Endothelial cell (in vitro differentiated cells): ENCODE measurements around the gene ZNF513. TPM values are rescaled to one million over a fixed set of nuclear protein-coding genes. Genes with fewer than 3 reads are reported as not detected.
A peak's percentile ranks its signal among the peaks of the same experiment; 100 is the strongest.
"Not testable (repeated sequence)": the region's sequence is repeated elsewhere in the genome, so short reads cannot be mapped to it uniquely, and the experiment has no call there.

Source experiments
- DNase-seq: peaks from one replicate; pipeline ENCODE4 v3.0.0; 2021; ENCODE audit warnings: low spot score
- H3K27ac Mint-ChIP-seq: one replicate; pipeline ENCODE4 v1.8.0; 2021; ENCODE audit warnings: mixed read lengths, inconsistent platforms; ENCODE audit not compliant: unreplicated experiment
- H3K27me3 Mint-ChIP-seq: one replicate; pipeline ENCODE4 v1.8.0; 2021; ENCODE audit warnings: mild to moderate bottlenecking, moderate library complexity, mixed read lengths, inconsistent platforms; ENCODE audit not compliant: unreplicated experiment
- H3K36me3 Mint-ChIP-seq: one replicate; pipeline ENCODE4 v1.8.0; 2021; ENCODE audit warnings: mild to moderate bottlenecking, low read depth, mixed read lengths, inconsistent platforms; ENCODE audit not compliant: unreplicated experiment
- H3K4me1 Mint-ChIP-seq: one replicate; pipeline ENCODE4 v1.8.0; 2021; ENCODE audit warnings: mild to moderate bottlenecking, mixed read lengths, inconsistent platforms; ENCODE audit not compliant: unreplicated experiment
- H3K4me3 Mint-ChIP-seq: one replicate; pipeline ENCODE4 v1.8.0; 2021; ENCODE audit warnings: mild to moderate bottlenecking, mixed read lengths, inconsistent platforms; ENCODE audit not compliant: unreplicated experiment
- H3K9me3 Mint-ChIP-seq: one replicate; pipeline ENCODE4 v1.8.0; 2021; ENCODE audit warnings: mixed read lengths, inconsistent platforms; ENCODE audit not compliant: unreplicated experiment
- total RNA-seq: library from RNA; stranded (reverse); fragmentation: NEBNext Ultra II Directional; extraction: Animal tissue kit (Norgen Biotek cat#: 25700); gene quantifications from one replicate; pipeline ENCODE4 v1.2.1, GENCODE V29; 2021; ENCODE audit not compliant: unreplicated experiment
- TF ChIP-seq, protein P1 (sequence below): fragments of 200-600 bp; sonication (generic); IDR thresholded peaks from one replicate; pipeline ENCODE4 v1.5.0; 2021; ENCODE audit warnings: antibody characterized with exemption; ENCODE audit not compliant: unreplicated experiment

The ZNF513 gene
- total RNA-seq, 1 donor from 2014 or later: 20.8 TPM

DNA sequence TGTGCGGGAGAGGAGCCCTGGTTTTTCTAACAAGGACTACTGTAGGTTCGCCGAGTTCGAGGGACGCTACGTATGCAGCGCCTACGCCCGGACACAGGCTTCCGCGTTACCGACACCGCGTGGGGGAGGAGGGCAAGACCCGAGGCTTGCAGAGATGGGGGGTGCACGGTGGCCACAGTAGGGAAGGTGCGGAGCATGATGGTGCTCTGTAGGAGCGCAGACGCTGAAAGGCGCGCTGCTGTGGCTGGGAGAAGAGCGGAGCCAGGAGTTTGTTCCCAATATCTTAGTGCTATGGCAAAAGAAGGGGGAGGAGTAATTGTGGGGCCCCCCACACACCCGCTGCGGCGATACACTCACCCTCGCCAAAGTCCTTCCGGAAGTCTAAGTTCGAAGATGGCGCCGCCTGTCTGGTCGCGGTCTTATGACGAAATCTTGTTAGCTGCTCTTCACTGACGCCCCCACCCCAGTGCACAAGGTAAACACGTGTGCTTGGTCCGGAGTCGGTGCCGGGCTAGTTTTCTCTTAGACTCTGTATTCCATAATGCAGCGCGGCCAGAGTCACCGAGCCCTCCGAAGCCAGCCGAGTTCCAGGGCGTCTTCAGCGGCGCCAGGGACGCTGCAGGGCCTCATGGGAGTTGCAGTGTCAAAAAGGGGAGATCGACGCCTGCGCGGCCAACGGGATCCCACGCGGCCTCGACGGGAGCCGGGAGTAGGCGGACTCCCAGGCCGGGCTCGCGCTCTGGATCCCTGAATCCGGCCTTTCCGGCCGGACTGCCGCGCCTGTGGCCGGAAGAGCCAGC lies 24.0 kb downstream of the ZNF513 start, which contains the start of gene GTF3C2:
GTF3C2 (minus strand) TSS at position 383 of the 800 bp plus-strand sequence. CDS start 13,210 bp downstream, outside the sequence.
- peak; percentile 92 for DNase-seq
- no peaks in the 10 kb centered on the region for H3K9me3 Mint-ChIP-seq
- peak within 1 kb of the TSS; percentile 99 for H3K4me3 Mint-ChIP-seq
- peaks cover 24% of the 10 kb centered on the region for H3K4me1 Mint-ChIP-seq
- TF ChIP-seq, protein P1, sequence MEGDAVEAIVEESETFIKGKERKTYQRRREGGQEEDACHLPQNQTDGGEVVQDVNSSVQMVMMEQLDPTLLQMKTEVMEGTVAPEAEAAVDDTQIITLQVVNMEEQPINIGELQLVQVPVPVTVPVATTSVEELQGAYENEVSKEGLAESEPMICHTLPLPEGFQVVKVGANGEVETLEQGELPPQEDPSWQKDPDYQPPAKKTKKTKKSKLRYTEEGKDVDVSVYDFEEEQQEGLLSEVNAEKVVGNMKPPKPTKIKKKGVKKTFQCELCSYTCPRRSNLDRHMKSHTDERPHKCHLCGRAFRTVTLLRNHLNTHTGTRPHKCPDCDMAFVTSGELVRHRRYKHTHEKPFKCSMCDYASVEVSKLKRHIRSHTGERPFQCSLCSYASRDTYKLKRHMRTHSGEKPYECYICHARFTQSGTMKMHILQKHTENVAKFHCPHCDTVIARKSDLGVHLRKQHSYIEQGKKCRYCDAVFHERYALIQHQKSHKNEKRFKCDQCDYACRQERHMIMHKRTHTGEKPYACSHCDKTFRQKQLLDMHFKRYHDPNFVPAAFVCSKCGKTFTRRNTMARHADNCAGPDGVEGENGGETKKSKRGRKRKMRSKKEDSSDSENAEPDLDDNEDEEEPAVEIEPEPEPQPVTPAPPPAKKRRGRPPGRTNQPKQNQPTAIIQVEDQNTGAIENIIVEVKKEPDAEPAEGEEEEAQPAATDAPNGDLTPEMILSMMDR: no peak
- H3K36me3 Mint-ChIP-seq: peaks cover 8% of the 10 kb centered on the region
- peak within 1 kb of the TSS; percentile 100 for H3K27ac Mint-ChIP-seq
- peaks cover 16% of the 10 kb centered on the region for H3K27me3 Mint-ChIP-seq

GRCh38 chr2:27356056-27356381 lies 24.5 kb downstream of the ZNF513 start:
- DNase-seq: peak; percentile 45
- Mint-ChIP-seq H3K27me3 (peaks cover 16% of the 10 kb centered on the region), H3K9me3 (no peaks in the 10 kb centered on the region), H3K4me3 (peak overlapping the region; percentile 99), H3K27ac (peak overlapping the region; percentile 100), H3K4me1 (peaks cover 24% of the 10 kb centered on the region), H3K36me3 (peaks cover 8% of the 10 kb centered on the region)
- TF ChIP-seq, protein P1: no peak

- peaks cover 13% of the 10 kb centered on the region for H3K27me3 Mint-ChIP-seq
- no peak for DNase-seq
- no peak overlapping the region for H3K4me3 Mint-ChIP-seq
- peaks cover 24% of the 10 kb centered on the region for H3K4me1 Mint-ChIP-seq
- H3K36me3 Mint-ChIP-seq: peaks cover 8% of the 10 kb centered on the region
- TF ChIP-seq, protein P1: no peak
- no peak overlapping the region for H3K27ac Mint-ChIP-seq
- no peaks in the 10 kb centered on the region for H3K9me3 Mint-ChIP-seq
Measured at GRCh38 chr2:27354597-27354927, 26.0 kb downstream of the ZNF513 start.

DNA sequence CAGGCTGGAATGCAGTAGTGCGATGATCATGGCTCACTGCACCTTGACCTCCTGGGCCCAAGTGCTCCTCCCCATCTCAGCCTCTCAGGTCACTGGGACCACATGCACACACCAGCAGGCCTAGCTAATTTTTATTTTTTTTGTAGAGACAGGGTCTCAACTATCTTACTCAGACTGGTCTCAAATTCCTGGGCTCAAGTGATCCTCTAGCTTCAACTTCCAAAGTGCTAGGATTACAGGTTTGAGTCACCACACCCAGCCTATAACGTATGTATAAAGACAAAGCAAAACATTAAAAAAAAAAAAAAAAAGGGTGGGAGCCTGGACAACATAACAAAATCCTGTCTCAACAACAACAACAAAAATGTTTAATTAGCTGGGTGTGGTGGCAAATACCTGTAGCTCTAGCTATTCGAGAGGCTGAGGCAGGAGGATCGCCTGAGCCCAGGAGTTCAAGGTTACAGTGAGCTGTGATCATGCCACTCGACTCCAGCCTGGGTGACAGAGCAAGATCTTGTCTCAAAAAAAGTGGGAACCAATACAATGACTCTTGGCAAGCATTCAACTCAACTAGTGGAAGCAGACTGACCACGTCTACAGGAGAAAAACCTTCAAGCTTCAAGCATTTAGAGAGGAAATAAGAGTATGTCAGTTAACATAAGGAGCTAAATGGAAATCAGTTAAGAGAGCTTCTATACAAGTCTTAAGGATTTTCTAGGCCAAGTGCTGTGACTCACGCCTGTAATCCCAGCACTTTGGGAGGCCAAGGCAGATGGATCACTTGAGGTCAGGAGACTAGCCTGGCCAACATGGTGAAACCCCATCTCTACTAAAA lies 26.6 kb downstream of the ZNF513 start:
- Mint-ChIP-seq H3K4me3 (no peak overlapping the region), H3K9me3 (no peaks in the 10 kb centered on the region), H3K27ac (no peak overlapping the region), H3K36me3 (peaks cover 8% of the 10 kb centered on the region), H3K4me1 (peaks cover 24% of the 10 kb centered on the region), H3K27me3 (peaks cover 13% of the 10 kb centered on the region)
- TF ChIP-seq, protein P1: no peak
- no peak for DNase-seq

DNA sequence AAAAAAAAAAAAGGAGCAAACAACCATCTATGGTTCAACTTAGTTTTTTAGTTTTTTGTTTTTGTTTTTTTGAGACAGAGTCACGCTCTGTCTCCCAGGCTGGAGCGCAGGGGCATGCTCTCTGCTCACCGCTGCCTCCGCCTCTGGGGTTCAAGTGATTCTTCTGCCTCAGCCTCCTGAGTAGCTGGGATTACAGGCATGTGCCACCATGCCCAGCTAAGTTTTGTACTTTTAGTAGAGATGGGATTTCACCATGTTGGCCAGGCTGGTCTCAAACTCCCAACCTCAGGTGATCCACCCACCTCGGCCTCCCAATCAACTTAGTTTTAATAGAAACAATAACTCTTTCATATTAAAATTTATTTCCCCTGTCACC lies 27.2 kb downstream of the ZNF513 start:
- not testable (repeated sequence) for H3K27ac Mint-ChIP-seq

More for the DNA sequence above, 27.2 kb downstream of the ZNF513 start:
- not testable (repeated sequence) for H3K36me3 Mint-ChIP-seq, H3K9me3 Mint-ChIP-seq, H3K27me3 Mint-ChIP-seq, H3K4me3 Mint-ChIP-seq, DNase-seq
- peaks cover 21% of the 10 kb centered on the region for H3K4me1 Mint-ChIP-seq
